ENCODE data around the gene ZMYM4. TPM values are rescaled to one million over a fixed set of nuclear protein-coding genes. Genes with fewer than 3 reads are reported as not detected.

Gene ZMYM4
- total RNA-seq, 2 experiments from 2014 or later = 21.1 to 54.3 TPM

- Histone ChIP-seq H3K4me3 (ENCODE audit: low read depth, low read length, poor library complexity, severe bottlenecking) (no peak overlapping the region), H4K20me1 (ENCODE audit: insufficient read depth, low read length) (no peaks in the 10 kb centered on the region), H3K4me1 (ENCODE audit: insufficient read depth, low read length, poor library complexity, severe bottlenecking) (no peaks in the 10 kb centered on the region), H3K4me2 (ENCODE audit: low read length) (no peak overlapping the region), H3K9me2 (ENCODE audit: insufficient read depth, low read length) (no peaks in the 10 kb centered on the region), H3K27ac (ENCODE audit: low read depth, low read length, poor library complexity, severe bottlenecking) (no peak overlapping the region), H3K9me3 (ENCODE audit: low read length) (no peaks in the 10 kb centered on the region; the same call in 1 of the 2 replicates), H2AFZ (ENCODE audit: low read length) (no peak overlapping the region), H3K36me3 (ENCODE audit: insufficient read depth, low read length) (no peaks in the 10 kb centered on the region), H3K79me2 (ENCODE audit: insufficient read depth, low read depth, low read length) (no peaks in the 10 kb centered on the region)
- CTCF ChIA-PET (ENCODE audit: unreplicated experiment) = no interaction called here
- BruUV-seq (replicated peaks) = no TSS peak
- no peak for DNase-seq (ENCODE audit: low spot score)
- TF ChIP-seq CTCF (conservative IDR thresholded peaks at IDR 0.05; ENCODE audit: low read length) (no peak), EZH2phosphoT487 (IDR thresholded peaks at IDR 0.05; ENCODE audit: borderline replicate concordance, low read depth, low read length) (no peak)
- POLR2A ChIA-PET = interaction anchor here (0.6 kb wide), 1 partner anchor 71 kb away, joined by 8 read pairs; no protein-coding TSS in a partner anchor
- intact Hi-C loops (cut with micrococcal nuclease; ENCODE audit: unreplicated experiment) = no loop called here
Measured at GRCh38 chr1:35243691-35244090, 24.8 kb upstream of the ZMYM4 start.

- H3K4me2 ChIP-seq (ENCODE audit: low read length) = no peak overlapping the region
- no peaks in the 10 kb centered on the region for H4K20me1 ChIP-seq (ENCODE audit: insufficient read depth, low read length)
- POLR2A ChIA-PET = interaction anchor here (0.6 to 0.7 kb wide), 2 partner anchors 13 to 79 kb away, joined by 3 to 6 read pairs; no protein-coding TSS in a partner anchor
- DNase-seq (ENCODE audit: low spot score) = no peak
- CTCF ChIA-PET (ENCODE audit: unreplicated experiment) = no interaction called here
- no TSS peak for BruUV-seq (replicated peaks)
- H3K36me3 ChIP-seq (ENCODE audit: insufficient read depth, low read length) = no peaks in the 10 kb centered on the region
- TF ChIP-seq CTCF (conservative IDR thresholded peaks at IDR 0.05; ENCODE audit: low read length) = no peak
- no peak for TF ChIP-seq EZH2phosphoT487 (IDR thresholded peaks at IDR 0.05; ENCODE audit: borderline replicate concordance, low read depth, low read length)
- H3K4me3 ChIP-seq (ENCODE audit: low read depth, low read length, poor library complexity, severe bottlenecking) = no peak overlapping the region
- no peaks in the 10 kb centered on the region; the same call in 1 of the 2 replicates for H3K9me3 ChIP-seq (ENCODE audit: low read length)
- H3K4me1 ChIP-seq (ENCODE audit: insufficient read depth, low read length, poor library complexity, severe bottlenecking) = peaks cover 13% of the 10 kb centered on the region
- H2AFZ ChIP-seq (ENCODE audit: low read length) = no peak overlapping the region
- no peak overlapping the region for H3K27ac ChIP-seq (ENCODE audit: low read depth, low read length, poor library complexity, severe bottlenecking)
- no peaks in the 10 kb centered on the region for H3K9me2 ChIP-seq (ENCODE audit: insufficient read depth, low read length)
- no peaks in the 10 kb centered on the region for H3K79me2 ChIP-seq (ENCODE audit: insufficient read depth, low read depth, low read length)
- intact Hi-C loops (cut with micrococcal nuclease; ENCODE audit: unreplicated experiment) = no loop called here
Measured at GRCh38 chr1:35247256-35247655, 21.3 kb upstream of the ZMYM4 start.

GRCh38 chr1:35253941-35254340 lies 14.6 kb upstream of the ZMYM4 start:
- intact Hi-C loops (cut with micrococcal nuclease; ENCODE audit: unreplicated experiment) = no loop called here
- BruUV-seq (replicated peaks) = no TSS peak
- no peaks in the 10 kb centered on the region for H3K9me3 ChIP-seq (ENCODE audit: low read length)
- no peak overlapping the region for H3K4me2 ChIP-seq (ENCODE audit: low read length)
- peaks cover 10% of the 10 kb centered on the region for H3K4me1 ChIP-seq (ENCODE audit: insufficient read depth, low read length, poor library complexity, severe bottlenecking)
- CTCF ChIA-PET (ENCODE audit: unreplicated experiment) = no interaction called here
- no peak overlapping the region for H3K4me3 ChIP-seq (ENCODE audit: low read depth, low read length, poor library complexity, severe bottlenecking)
- H2AFZ ChIP-seq (ENCODE audit: low read length) = no peak overlapping the region
- H4K20me1 ChIP-seq (ENCODE audit: insufficient read depth, low read length) = no peaks in the 10 kb centered on the region
- no peaks in the 10 kb centered on the region for H3K79me2 ChIP-seq (ENCODE audit: insufficient read depth, low read depth, low read length)
- no peak for DNase-seq (ENCODE audit: low spot score)
- H3K27ac ChIP-seq (ENCODE audit: low read depth, low read length, poor library complexity, severe bottlenecking) = no peak overlapping the region
- TF ChIP-seq CTCF (conservative IDR thresholded peaks at IDR 0.05; ENCODE audit: low read length) (no peak), EZH2phosphoT487 (IDR thresholded peaks at IDR 0.05; ENCODE audit: borderline replicate concordance, low read depth, low read length) (no peak)
- no peaks in the 10 kb centered on the region for H3K36me3 ChIP-seq (ENCODE audit: insufficient read depth, low read length)
- H3K9me2 ChIP-seq (ENCODE audit: insufficient read depth, low read length) = no peaks in the 10 kb centered on the region
- POLR2A ChIA-PET = no interaction called here

Measured in OCI-LY7 (cell line).